Parathyroid adenoma (tissue), 2 donors: ENCODE data around the gene DBF4.

Source experiments
- H2AFZ ChIP-seq: fragments of 300-600 bp; sonication (generic); one replicate; pipeline ENCODE4 v1.7.0; 2017; ENCODE audit warnings: antibody characterized with exemption, mild to moderate bottlenecking
- H3K27ac ChIP-seq: fragments of 300-600 bp; sonication (generic); one replicate; pipeline ENCODE4 v1.7.0; 2017
- H3K27me3 ChIP-seq: fragments of 300-600 bp; sonication (generic); one replicate; pipeline ENCODE4 v1.7.0; 2017; ENCODE audit warnings: low read length; ENCODE audit not compliant: control insufficient read depth, insufficient read depth
- H3K36me3 ChIP-seq: fragments of 300-600 bp; sonication (generic); one replicate; pipeline ENCODE4 v1.7.0; 2017; ENCODE audit warnings: low read length; ENCODE audit not compliant: control insufficient read depth, insufficient read depth
- H3K4me1 ChIP-seq: fragments of 300-600 bp; sonication (generic); one replicate; pipeline ENCODE4 v1.7.0; 2017; ENCODE audit warnings: control low read depth
- H3K4me2 ChIP-seq: fragments of 300-600 bp; sonication (generic); one replicate; pipeline ENCODE4 v1.7.0; 2017; ENCODE audit warnings: low read length
- H3K4me3 ChIP-seq: fragments of 300-600 bp; sonication (generic); one replicate; pipeline ENCODE4 v1.7.0; 2017; ENCODE audit warnings: low read depth, low read length
- H3K79me2 ChIP-seq: fragments of 300-600 bp; sonication (generic); one replicate; pipeline ENCODE4 v1.7.0; 2017; ENCODE audit warnings: control low read depth
- H3K9ac ChIP-seq: fragments of 300-600 bp; sonication (generic); one replicate; pipeline ENCODE4 v1.7.0; 2017; ENCODE audit warnings: mild to moderate bottlenecking
- H3K9me3 ChIP-seq: fragments of 300-600 bp; sonication (generic); one replicate; pipeline ENCODE4 v1.7.0; 2017; ENCODE audit warnings: low read length; ENCODE audit not compliant: control insufficient read depth
- CTCF ChIP-seq: fragments of 300-600 bp; sonication (generic); IDR thresholded peaks from one replicate; pipeline ENCODE4 v1.7.0; 2017; ENCODE audit warnings: antibody characterized with exemption, mild to moderate bottlenecking
- donor health status: primary hyperparathyroidism.

DBF4 gene

DNA sequence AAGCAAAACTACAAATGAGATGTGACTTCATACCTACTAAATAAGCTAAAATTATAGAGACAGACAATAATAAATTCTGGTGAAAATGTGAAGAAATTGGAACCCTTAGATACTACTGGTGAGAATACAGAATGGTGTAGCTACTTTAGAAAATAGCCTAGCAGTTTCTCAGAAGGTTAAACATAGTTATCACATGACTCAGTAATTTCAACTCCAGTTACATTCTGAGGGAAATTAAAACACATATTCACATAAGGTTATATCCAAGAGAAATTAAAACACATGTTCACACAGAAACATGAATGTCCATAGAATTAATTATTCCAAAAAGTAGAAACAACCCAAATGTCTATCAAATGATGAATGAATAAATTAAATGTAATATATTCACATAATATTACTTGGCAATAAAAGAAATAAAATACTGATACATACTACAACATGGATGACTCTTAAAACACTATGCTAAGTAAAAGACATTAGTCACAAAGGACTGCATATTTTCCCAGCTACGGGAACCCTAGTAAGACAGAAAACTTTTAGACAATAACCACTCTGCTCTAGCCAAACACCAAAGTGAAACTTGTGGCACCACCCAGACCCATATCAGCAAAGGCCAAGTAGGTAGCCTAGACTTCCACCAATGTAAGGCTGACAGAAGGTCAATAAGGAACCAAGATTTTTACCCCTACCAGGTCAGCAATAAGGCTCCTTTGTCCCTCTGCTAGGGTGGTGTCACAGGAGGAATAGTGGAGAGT lies 25.3 kb upstream of the DBF4 start:
- Histone ChIP-seq H3K36me3 (no peaks in the 10 kb centered on the region), H3K27me3 (no peaks in the 10 kb centered on the region), H3K79me2 (no peaks in the 10 kb centered on the region), H3K9me3 (no peaks in the 10 kb centered on the region), H3K9ac (no peak overlapping the region), H2AFZ (no peak overlapping the region), H3K27ac (no peak overlapping the region), H3K4me1 (no peaks in the 10 kb centered on the region), H3K4me3 (no peak overlapping the region), H3K4me2 (no peak overlapping the region)
- TF ChIP-seq CTCF, result no peak

DNA sequence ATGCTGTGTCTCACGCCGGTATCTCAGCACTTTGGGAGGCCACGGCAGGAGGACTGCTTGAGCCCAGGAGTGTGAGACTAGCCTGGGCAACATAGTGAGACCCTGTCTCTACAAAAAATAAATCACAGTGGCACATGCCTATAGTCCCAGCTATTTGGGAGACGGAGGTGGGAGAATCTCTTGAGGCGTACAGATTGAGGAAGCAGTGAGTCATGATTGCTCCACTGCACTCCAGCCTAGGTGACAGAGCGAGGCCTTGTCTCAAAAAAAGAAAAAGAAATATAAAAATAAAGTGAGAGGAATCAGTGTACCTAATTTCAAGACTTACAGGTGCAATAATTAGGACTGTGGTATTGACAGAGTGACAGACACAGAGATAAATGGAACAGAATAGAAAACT lies 24.0 kb upstream of the DBF4 start:
- H3K9ac ChIP-seq, result no peak overlapping the region
- no peaks in the 10 kb centered on the region for H3K4me1 ChIP-seq
- H3K4me3 ChIP-seq, result no peak overlapping the region
- no peaks in the 10 kb centered on the region for H3K27me3 ChIP-seq
- no peaks in the 10 kb centered on the region for H3K9me3 ChIP-seq
- H3K4me2 ChIP-seq, result no peak overlapping the region
- no peaks in the 10 kb centered on the region for H3K36me3 ChIP-seq
- no peaks in the 10 kb centered on the region for H3K79me2 ChIP-seq
- H3K27ac ChIP-seq, result no peak overlapping the region
- TF ChIP-seq CTCF, result no peak
- H2AFZ ChIP-seq, result no peak overlapping the region

DNA sequence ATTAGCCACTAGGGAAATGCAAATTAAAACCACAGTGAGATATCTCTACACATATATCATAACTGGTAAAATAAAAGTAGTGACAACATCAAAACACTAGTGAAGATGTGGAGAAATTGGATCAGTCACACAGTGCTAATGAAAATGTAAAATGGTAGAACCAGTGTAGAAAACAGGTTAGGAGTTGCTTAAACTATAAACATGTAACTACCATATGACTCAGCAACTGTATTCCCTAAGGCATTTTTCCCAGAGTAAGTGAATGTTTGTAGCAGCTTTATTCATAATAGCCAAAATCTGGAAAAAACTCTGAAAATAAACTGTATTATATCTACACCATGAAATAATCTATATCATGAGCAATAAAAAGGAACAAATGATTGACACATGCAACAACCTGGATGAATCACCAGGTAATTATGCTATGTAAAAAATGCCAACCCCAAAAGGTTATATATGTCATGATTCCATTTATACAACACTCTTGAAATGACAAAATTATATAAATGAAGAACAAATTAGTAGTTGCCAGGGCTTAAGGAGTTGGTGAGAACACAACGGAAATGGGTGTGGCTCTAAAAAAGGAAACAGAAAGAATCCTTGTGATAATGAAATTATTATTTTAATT lies 22.9 kb upstream of the DBF4 start:
- Histone ChIP-seq H3K36me3 (no peaks in the 10 kb centered on the region), H3K4me2 (no peak overlapping the region), H3K9me3 (no peaks in the 10 kb centered on the region), H3K79me2 (no peaks in the 10 kb centered on the region), H3K27me3 (no peaks in the 10 kb centered on the region), H2AFZ (no peak overlapping the region), H3K4me1 (no peaks in the 10 kb centered on the region), H3K4me3 (no peak overlapping the region), H3K9ac (no peak overlapping the region), H3K27ac (no peak overlapping the region)
- no peak for TF ChIP-seq CTCF

DNA sequence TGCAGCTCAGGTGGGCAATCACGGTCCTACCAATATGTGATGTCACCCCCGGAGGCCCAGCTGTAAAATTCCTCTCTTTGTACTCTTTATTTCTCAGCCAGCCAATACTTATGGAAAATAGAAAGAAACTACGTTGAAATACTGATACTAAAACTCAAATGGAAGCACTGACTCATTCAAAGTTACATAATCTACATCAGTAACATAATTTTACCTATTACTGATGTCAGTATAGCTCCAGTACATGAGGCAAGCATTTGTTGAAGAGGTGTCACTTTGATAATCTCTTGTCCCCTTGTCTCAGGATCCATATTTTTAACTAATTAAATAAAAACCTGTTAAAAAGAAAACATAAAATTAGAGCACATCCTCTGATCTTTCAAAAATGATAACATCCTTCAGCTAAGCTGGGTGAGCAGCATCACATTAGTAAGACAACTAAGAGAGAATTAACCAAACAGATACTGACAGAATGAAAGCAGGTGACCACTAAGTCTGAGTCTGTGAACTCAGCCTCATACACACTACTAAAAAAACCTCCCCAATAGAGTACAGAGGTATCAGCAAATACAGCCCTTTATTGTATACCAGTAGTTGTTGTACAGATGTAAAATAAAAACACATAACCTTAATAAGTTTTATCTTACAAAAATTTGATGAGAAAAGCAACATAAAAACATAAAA lies 17.7 kb upstream of the DBF4 start:
- H3K4me2 ChIP-seq, result no peak overlapping the region
- no peak overlapping the region for H2AFZ ChIP-seq
- no peaks in the 10 kb centered on the region for H3K79me2 ChIP-seq
- no peak overlapping the region for H3K4me3 ChIP-seq
- no peaks in the 10 kb centered on the region for H3K9me3 ChIP-seq
- H3K27ac ChIP-seq, result no peak overlapping the region
- no peak overlapping the region for H3K9ac ChIP-seq
- H3K27me3 ChIP-seq, result no peaks in the 10 kb centered on the region
- H3K4me1 ChIP-seq, result no peaks in the 10 kb centered on the region
- TF ChIP-seq CTCF, result no peak
- no peaks in the 10 kb centered on the region for H3K36me3 ChIP-seq
